CD4-positive, alpha-beta T cell treated with Interleukin-6 for 4 hours (primary cell): Measurements from ENCODE around the gene GDF3.
"Not testable (repeated sequence)": the region's sequence is repeated elsewhere in the genome, so short reads cannot be mapped to it uniquely, and the experiment has no call there.

ENCODE experiments used
- DNase-seq: peaks from one replicate; pipeline ENCODE4 v3.0.0-alpha.2; 2020; ENCODE audit warnings: mixed read lengths

GDF3 gene

DNA sequence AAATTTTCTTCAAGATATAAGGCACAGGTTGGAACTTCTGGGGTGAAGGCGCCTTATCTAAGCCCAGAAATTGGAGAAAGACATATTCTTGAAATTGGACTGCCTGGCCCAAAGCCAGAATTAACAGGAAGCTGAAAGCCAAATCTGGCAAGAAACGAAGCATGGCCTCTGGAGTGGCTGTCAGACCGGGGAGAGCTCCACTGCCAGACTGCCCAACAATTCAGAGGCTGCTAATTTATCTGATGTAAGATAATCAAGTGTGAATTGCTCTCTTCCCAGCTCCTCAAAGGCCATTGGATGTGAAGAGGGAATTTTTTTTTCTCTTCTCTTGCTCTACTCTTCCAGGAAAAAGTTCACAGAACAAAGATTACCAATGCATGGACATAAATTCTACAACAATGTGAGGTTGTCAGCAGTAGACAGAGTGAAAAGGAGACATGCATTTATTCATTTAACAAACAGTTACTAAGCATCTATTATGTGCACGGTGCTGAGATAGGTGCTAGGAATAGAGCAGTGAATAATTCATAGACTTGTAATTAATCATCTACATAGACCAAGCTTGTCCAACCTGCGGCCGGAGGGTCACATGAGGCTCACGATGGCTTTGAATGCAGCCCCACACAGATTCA, at the start of gene GDF3:
TSS of gene GDF3 (minus strand) at position 210 of the 632 bp plus-strand sequence. CDS start at position 163, 47 bp downstream.
- DNase-seq: no peak

DNA sequence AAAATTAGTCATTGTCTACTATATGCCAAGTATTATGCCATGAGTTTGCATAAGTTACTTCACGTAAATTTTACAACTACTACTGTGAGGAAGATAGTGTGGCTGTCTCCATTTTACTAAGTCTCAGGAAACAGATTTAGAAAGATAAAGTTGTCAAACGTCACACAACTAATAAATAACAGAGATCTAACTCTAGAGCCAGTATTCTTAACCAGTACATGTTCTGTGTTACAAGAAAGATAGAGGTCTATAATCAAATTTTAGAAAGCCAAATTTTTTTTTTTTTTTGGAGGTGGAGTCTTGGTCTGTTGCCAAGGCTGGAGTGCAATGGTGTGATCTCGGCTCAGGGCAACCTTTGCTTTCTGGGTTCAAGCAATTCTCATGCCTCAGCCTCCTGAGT, 37.4 kb upstream of the GDF3 start:
- no peak for DNase-seq

DNA sequence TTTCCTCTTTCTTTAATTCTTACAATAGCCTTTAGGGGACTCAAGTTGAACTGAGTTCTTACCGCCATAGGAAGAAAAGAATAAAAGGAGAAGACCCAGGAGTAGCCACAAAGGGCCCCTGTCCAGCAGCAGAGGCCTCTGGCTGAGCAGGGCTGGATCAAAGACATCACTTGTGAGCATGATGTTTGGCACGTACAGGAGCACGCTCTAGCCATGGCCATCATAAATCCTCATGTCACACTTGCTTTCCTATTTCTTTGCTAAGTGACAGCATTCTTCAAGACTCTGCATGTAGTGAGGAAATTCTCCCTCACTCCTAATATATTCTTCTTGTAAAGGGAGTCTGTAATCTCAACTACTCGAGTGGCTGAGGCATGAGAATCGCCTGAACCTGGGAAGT, 35.9 kb upstream of the GDF3 start:
- no peak for DNase-seq

DNA sequence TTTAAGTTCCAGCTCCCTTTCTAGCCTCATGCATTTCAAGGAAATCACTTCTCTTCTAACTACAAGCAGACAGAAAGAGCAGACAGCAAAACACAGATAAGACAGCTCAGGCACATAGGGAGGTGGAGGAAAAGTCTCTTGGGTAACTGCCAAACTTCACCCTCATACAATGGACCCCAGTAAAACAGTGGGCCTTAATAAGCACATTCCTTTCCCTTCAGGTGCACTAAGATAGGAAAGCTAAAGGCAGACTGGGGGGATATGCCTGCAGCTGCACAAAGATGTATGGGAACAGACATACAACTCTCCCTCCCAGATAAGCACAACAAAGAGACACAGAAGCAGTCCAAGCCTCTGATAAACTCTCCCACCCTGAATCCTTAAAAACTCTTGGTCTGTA, 35.4 kb upstream of the GDF3 start:
- not testable (repeated sequence) for DNase-seq

DNA sequence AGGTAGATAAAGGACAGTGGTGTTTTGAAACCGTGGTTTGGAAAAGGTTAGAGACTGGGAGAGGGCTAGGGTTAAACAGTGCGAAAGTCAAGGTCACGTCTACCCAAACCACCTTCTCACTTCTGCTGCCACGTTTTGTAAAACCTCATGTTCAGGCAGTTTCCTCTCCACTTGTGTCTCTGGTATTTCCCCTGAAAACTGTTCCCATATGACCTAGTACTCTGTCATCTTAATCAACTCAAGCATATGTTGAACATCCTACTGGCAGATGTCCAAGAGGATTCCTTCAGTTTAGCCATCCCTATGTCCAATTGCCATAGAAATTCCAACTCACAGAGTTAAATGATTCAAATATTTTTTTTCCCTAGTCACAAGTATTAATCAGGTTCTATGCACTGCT, 34.2 kb upstream of the GDF3 start:
- DNase-seq: no peak

DNA sequence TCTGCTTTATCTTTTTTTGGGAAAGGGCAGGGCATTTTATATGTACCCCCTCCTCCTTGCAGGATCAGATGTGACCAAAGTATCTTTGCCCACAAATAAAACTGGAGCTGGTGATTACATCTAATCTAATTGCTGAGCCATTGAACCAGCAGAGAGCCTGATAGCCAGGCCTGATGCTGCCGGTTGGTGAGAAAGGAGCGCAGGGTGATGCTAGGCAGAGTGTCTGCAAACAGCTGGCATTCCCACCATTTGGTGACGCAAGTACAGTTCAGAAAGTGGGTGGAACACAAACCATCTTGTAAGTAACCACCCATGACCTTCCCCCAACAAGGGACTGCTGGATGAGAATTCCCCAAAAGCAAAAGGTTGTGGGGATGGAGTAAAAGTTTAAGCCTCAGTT, 28.4 kb upstream of the GDF3 start:
- DNase-seq: no peak

DNA sequence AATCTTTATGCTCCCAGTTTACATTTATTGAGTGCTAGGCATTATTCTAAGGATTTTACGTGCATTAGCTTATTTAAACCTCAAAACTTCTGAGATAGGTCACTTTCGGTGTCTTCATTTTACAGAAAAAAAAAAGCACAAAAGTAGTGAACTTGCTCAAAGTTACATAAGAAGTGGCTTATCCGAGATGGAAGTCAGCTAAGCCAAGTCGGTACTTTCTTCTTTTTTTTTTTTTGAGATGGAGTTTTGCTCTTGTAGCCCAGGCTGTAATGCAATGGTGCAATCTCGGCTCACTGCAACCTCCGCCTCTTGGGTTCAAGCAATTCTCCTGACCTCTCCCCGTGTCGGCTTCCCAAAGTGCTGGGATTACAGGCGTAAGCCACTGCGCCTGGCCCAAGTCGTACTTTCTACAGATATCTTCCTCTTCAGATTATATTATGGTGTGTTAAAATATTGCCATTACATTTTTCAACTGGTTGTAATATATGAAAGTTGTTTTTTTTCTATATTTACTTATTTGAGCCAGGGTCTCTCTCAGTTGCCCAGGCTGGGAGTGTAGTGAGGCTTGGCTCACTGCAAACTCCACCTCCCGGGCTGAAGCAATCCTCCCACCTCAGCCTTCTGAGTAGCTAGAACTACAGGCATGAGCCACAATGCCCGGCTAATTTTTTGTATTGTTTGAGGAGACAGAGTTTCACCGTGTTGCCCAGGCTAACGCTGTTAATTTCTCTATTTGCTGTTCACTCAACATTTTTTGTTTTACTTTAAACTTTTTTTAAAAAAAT, 24.6 kb upstream of the GDF3 start:
- no peak for DNase-seq

DNA sequence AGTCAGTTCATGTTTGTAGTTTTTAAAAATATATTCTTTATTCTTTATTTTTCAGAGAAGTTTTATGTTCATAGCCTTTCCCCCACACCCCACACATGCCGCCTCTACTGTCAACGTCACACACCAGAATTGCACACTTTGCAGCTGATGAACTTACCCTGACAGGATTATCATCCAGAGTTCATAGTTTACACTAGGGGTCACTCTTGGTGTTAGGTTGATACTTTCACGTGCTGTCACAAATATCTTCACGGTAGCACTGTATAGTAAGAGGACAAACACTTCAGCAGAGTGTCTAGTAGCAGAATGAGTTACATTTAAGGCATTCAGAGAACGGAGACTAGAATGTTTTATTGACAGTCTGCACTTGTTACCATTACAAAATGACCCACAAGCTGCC, 20.8 kb upstream of the GDF3 start:
- no peak for DNase-seq

DNA sequence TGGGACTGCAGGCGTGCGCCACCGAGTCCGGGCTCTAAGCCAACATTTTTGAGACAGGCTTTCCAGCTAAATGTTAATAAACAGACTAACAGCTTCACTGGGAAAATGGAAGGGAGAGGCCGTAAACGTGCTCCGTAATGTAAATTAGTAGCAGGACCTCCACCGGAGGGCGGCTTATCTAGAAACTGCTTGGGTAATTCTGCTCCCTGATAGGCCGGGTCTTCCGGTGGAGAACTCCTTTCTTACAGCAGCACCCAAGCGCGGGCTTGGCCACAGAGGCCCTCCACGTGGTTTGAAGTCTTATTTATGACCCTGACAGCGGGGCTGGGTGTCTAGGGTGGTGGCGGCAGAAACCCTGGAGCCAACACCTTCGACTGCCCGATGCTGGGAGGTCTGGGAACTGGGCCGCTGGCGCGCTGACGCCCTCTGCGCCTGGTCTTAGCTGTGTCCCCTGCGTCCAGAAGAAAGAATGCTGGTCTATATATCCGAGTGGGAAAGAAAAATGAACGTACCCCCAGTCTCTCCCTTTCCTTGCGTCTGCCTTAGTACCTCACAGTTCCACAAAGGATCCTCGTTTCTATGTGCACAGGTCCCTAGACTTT, 17.4 kb upstream of the GDF3 start:
- no peak for DNase-seq

DNA sequence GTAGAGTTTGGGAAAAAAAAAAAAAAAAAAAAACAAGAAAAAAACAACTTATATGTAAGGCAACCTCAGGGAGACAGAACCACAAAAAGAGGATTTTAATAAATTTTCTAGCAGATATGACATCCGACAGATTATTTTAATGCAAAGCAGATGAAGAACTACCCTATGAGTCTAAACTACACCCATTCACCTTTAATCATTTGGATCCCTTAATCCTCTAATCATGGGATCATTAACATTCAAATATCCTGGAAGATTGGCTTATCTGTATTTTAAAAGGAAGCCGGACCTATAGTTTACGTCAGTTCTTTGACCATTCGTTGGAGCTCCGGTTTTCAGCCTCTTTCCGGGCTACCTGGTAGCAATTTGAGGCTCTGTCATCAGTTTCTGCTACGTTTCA, 15.6 kb upstream of the GDF3 start, which contains the start of gene DPPA3:
TSS of gene DPPA3 (plus strand) at position 301 of the 400 bp plus-strand sequence. CDS start 138 bp downstream, outside the sequence.
- DNase-seq: no peak

DNA sequence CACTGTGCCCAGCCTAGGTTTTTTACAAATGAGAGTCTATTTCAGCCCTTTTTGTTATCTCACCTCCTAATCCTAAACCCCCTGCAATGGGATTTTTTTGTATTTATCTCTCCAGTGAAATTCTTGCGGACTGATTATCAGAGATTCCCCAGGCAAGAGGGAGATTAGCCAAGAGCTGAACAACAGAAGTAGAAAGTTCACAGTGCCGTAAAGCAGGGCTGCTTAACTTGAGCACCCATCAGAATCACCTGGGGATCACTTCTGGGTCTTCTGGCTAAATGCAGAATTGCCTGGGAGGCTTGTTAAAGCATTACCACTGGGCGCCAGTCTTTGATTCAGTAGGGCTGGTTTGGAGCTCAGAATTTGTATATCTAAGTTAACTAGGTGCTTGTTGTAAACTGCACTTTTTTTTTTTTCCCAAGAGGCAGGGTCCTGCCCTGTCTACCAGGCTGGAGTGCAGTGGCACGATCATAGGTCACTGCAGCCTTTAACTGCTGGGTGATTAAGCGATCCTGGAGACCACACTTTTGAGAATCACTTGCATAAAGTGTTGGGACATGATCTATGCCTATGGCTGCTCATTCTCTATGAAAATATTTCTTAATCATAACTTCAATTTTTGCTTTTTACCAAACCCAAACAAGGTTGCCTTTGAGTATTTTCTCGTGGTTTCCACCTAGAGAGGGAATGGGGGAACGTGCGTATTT, 14.5 kb upstream of the GDF3 start:
- DNase-seq: no peak

DNA sequence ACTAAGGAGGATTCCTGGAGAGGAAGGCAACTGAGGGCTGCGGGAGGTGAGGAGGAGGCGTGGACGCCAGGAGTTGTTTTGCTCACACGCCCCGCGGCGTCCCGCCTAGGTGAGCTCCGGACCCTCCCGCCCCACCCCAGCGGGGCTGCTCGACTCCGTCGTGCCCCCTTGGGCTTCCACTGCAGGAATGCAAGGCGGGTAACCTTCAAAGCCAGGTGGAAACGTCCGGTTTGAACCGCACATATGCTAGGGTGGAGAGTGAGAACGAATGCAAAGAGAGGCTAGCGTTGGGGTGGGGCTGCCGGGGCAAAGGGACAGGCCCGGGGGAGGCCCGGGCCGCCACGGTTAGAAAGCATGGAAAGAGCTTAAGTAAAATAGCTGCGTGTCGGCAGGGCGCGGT, 10.3 kb upstream of the GDF3 start:
- DNase-seq: no peak

DNA sequence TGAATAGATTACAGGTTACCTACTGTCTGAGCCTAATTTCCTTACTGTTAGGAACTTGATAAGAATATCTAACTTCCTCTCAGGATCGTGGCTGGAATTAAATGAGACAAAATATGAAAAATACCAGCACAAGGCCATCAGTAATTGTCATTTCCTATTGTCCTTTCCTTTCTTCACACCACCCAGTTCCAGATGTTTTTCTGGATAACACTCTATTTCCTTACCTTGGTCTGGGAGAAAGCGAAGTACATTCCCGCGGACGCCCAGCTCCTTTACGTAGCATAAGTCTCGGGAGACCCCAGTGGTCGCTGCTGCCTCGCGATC, 376 bp downstream of the GDF3 start:
- no peak for DNase-seq

DNA sequence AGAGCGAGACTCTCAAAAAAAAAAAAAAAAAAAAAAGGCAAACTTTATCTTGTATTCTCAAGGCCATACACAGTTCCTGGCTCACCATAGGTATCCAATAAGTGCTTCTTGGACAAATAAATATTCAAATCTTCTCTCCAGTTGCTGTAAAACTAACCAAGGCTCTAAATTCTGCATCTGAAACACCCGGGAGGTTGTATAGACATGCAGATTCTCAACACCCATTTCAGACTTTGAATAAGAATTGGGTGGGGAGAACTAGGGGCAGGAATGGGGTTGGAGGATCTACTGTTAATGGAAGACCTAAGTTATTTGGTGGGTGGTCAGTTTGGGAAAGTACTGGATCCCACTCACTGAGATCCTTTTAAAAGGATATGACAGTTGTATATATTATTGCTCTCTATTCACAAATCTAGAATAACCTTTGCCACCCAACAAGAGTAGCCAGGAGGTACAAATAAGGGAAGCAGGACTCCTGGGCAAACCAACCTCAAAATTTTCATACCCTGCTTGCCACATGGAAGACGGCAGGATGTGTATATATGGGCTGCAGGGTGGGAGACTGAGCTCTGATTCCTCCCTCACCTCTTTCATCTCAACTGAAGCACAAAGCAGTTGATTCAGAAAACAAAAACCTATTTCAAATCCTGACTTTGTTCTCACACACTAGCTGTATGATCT, 879 bp downstream of the GDF3 start:
- no peak for DNase-seq

DNA sequence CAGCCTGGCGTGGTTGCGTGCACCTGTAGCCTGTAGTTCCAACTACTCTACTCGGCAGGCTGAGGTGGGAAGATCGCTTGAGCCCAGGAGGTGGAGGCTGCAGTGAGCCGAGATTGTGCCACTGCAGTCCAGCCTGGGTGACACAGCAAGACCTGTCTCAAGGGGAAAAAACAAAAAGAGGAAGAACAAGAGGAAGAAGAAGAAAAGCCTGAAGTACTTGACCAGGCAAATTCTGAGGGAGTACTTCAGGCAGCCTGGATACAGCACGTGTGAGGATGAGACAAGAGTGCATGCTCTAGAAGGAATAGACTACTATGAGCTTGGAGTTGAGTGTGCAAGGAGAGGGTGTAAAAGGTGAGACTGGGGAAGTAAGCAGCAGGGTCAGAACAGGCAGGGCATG, 1.8 kb downstream of the GDF3 start:
- DNase-seq: no peak

DNA sequence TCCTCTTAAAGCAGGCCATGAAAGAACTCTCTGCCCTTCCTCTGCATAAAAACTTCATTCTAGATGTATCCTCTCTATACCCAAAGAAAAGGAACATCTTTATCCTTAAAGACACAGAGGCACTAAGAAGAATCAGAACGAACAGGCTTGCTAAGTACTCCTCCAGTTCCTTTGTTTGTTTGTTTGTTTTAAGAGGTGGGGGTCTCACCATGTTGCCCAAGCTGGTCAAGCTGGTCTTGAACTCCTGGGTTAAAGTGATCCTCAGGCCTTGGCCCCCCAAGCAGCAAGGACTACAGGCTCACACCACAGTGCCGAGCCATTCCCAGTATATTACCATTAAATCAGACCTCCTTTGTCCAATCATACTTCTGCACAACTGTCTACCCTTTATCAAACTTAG, 14.0 kb downstream of the GDF3 start:
- no peak for DNase-seq

DNA sequence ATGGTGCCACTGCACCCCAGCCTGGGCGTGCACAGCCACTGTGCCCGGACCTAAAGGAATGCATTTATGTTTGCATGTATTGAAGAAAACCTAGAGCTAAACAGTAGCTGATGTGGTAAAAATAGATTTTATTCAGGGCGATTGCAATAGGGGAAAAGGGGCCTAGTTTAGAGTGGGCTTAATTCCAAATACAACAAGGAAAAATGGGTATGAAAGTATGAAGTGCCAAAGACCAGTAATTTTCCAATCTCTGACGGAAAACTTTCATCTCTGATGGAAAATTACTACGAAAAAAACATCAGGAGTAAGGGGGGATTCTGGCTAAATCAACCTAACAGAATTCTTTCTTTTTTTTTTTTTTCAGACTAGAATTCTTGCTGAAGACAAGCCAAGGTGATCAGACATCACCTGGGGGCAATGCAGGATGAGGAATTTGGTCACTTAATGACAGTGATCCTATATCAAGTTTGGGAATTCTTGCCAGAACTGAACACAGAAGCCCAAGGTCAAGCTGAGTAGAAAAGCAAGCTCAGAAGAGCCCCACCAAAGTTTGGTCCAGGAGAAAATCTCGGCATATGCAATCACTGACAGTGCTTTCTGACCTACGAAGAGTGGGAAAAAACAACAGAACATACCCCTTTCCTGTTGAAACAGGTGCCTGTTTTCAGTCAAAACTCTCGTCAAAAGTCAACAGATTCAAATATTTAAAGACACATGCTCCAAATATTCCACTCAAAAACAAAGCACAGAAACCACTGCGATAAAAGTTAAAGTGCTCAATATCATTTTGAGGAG, 16.1 kb downstream of the GDF3 start:
- DNase-seq: no peak

DNA sequence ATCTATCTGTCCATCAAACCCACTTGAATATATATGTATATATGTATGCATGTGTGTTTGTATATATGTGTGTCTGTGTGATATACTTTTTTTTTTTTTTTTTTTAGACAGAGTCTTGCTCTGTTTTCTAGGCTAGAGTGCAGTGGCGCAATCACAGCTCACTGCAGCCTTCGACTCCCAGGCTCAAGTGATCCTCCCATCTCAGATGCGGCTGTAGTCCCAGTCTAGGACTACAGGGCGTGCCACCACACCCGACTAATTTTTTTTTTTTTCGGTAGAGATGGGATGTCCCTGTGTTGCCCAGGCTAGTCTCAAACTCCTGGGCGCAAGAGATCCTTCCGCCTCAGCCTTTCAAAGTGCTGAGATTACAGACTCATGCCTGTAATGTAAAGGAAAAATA, 16.8 kb downstream of the GDF3 start:
- DNase-seq: no peak

DNA sequence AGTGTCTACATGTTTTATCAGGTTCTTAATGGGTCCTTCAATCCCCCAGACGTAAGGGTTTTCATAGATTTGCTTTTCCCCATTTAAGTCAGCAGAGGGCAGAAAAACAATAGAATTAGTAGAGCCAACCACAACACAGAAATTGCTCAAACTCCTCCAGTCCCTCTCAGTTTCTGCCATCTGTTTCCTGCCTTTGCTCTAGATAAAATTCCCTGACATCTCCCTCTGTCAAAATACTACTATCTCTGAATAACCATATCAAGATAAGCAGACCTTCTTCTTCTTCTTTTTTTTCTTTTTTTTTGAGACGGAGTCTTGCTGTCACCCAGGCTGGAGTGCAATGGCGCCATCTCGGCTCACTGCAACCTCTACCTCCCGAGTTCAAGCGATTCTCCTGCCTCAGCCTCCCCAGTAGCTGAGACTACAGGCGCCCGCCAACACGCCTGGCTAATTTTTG, 18.1 kb downstream of the GDF3 start:
- not testable (repeated sequence) for DNase-seq

DNA sequence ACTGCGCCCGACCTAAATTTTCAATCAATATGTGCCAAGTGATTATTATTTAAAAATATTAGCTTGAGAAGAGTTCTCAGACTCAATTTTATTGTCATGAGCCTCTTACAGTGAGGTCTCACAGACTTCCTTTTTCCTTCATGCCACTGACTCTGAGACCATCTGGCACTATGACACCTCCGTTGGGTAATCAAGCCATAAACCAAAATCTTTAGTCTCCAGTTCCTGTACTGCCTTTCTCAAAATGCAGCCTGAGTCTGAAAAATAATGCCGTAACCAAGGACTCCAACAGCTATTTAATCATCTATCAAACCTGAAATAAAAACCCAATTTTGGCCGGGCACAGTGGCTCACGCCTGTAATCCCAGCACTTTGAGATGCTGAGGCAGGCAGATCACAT, 20.1 kb downstream of the GDF3 start:
- not testable (repeated sequence) for DNase-seq

DNA sequence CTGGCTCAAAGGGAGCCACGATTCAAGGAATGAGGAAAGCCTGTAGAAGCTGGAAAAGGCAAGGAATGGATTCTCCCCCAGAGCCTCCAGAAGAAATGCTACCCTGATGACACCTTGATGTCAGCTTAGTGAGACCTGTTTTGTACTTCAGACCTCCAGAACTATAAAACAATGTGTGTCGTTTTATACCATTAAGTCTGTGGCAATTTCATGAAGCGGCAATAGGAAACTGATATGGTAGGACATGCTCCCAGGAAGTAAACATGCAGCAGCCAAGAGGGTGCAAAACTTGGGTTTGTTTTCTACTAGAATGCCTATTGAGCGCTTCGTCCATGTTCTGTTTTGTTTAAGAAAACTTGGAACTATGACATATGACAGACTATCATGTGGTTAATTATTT, 27.4 kb downstream of the GDF3 start:
- DNase-seq: no peak

DNA sequence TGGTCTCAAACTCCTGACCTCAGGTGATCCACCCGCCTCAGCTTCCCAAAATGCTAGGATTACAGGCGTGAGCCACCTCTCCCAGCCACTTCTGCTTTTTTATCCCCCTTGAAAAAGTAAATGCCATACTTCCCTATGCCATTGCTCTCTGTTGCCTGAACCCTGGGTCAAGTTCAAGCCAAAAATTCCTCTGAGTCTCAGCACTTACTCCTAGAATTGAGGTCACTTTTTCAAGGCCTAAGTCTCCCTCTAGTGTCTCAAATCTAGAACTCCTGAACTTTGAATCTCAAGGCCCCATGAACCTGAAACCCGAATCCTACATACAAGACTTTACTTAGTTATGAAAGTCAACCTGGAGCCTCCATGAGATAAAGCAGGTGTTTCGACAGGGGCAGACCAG, 28.4 kb downstream of the GDF3 start:
- DNase-seq: no peak
